Ishikawa (cell line): ENCODE data around the gene MSX2.

Experiments
- CEBPB ChIP-seq: IDR thresholded peaks from 2 replicates; pipeline ENCODE4 v1.6.1; 2012
- EP300 ChIP-seq: IDR thresholded peaks from 2 replicates; pipeline ENCODE4 v1.6.1; 2012; ENCODE audit warnings: borderline replicate concordance
- FOXM1 ChIP-seq: IDR thresholded peaks from 2 replicates; pipeline ENCODE4 v1.6.1; 2012; ENCODE audit warnings: low read depth, borderline replicate concordance
- RAD21 ChIP-seq: IDR thresholded peaks from 2 replicates; pipeline ENCODE4 v1.6.1; 2012; ENCODE audit warnings: low read depth
- REST ChIP-seq: IDR thresholded peaks from 2 replicates; pipeline ENCODE4 v1.6.1; 2012; ENCODE audit warnings: low read depth, mild to moderate bottlenecking
- TAF1 ChIP-seq: IDR thresholded peaks from 2 replicates; pipeline ENCODE4 v1.6.1; 2012; ENCODE audit warnings: low read depth, mild to moderate bottlenecking
- TCF12 ChIP-seq: IDR thresholded peaks from 2 replicates; pipeline ENCODE4 v1.6.1; 2012; ENCODE audit warnings: low read depth
- YY1 ChIP-seq: IDR thresholded peaks from 2 replicates; pipeline ENCODE4 v1.6.1; 2012; ENCODE audit warnings: low read depth
- TF ChIP-seq, protein P1 (sequence below): IDR thresholded peaks from 2 replicates; pipeline ENCODE4 v1.6.1; 2012

DNA sequence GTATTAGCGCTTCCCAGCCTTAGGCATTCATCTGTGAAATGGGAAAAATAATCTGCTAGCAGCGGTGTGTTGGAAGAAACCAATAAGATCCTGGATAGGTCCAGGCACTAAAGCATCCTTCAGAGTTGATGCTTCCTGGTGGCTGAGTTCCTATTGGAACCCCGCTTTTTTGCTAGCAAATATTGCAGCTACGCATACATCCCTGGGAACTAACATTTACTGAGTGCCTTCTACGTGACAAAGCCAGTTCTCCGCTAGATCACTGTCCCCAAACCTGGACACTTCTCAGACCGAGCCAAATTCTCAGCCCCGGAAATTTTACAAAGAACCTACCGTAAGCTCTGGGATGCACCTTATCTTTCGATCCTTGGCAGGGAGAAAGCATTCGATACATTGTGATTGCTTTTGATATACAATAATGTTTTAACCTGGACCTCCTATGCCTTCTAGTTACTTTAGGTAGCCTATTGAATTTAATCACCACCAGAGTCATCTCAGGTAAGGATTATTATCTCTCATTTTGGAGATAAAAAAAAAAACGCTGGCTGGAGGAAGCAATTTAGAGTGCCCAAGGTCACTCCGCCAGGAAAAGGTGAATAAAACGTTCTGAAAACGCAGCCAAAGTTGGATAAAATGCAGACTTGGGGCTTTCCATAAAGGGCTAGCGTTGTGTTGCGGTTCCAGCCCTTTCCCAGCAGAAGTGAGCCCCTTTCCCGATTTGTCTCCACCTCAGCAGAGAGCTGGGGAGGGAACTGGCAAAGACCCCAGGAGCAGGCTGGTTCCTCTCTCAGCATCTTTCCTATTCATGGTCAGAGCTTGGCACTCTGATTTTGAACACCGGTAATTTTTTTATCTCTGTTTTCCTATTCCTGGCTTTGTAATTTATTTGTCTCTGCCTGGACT, 2.6 kb upstream of the MSX2 start:
- TF ChIP-seq TAF1, result no peak
- TF ChIP-seq EP300, result no peak
- no peak for TF ChIP-seq FOXM1
- TF ChIP-seq, protein P1, sequence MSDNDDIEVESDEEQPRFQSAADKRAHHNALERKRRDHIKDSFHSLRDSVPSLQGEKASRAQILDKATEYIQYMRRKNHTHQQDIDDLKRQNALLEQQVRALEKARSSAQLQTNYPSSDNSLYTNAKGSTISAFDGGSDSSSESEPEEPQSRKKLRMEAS, result no peak
- no peak for TF ChIP-seq YY1
- TF ChIP-seq REST, result no peak
- TF ChIP-seq CEBPB, result no peak
- no peak for TF ChIP-seq TCF12
- no peak for TF ChIP-seq RAD21
